Activated CD8-positive, alpha-beta T cell treated with anti-CD3 and anti-CD28 coated beads for 36 hours (primary cell): ENCODE data around the gene FKBP5. TPM values are rescaled to one million over a fixed set of nuclear protein-coding genes. Genes with fewer than 3 reads are reported as not detected.

Experiments
- ATAC-seq: fragments of 200-7000 bp; cut with Tn5 transposase; one replicate; pipeline ENCODE4 v1.10.0; 2021; ENCODE audit warnings: mild to moderate bottlenecking, moderate library complexity
- CTCF ChIA-PET: fragments of 350-600 bp; sonication (Branson Sonifier 250); formaldehyde crosslinking; loops from one replicate; lab custom pipeline; 2021; ENCODE audit warnings: antibody characterized with exemption; lab: Charles Lee
- POLR2A ChIA-PET: fragments of 350-600 bp; sonication (Branson Sonifier 250); formaldehyde crosslinking; loops from one replicate; lab custom pipeline; 2021; ENCODE audit warnings: antibody characterized with exemption; lab: Charles Lee
- DNase-seq: peaks from one replicate; pipeline ENCODE4 v3.0.0-alpha.2; 2020
- H3K27ac Mint-ChIP-seq: one replicate; pipeline ENCODE4 v1.8.0; 2021; ENCODE audit warnings: mild to moderate bottlenecking, mixed read lengths
- H3K27me3 Mint-ChIP-seq: one replicate; pipeline ENCODE4 v1.8.0; 2021; ENCODE audit warnings: mixed read lengths
- H3K36me3 Mint-ChIP-seq: one replicate; pipeline ENCODE4 v1.8.0; 2021; ENCODE audit warnings: low read depth, mixed read lengths
- H3K4me1 Mint-ChIP-seq: one replicate; pipeline ENCODE4 v1.8.0; 2021; ENCODE audit warnings: low read depth, mixed read lengths
- H3K4me3 Mint-ChIP-seq: one replicate; pipeline ENCODE4 v1.8.0; 2021; ENCODE audit warnings: mild to moderate bottlenecking, moderate library complexity, mixed read lengths
- H3K9me3 Mint-ChIP-seq: one replicate; pipeline ENCODE4 v1.8.0; 2021; ENCODE audit warnings: mixed read lengths
- CTCF ChIP-seq: fragments of 200-600 bp; IDR thresholded peaks from one replicate; pipeline ENCODE4 v1.8.0; 2022; ENCODE audit warnings: antibody characterized with exemption, mild to moderate bottlenecking
- intact Hi-C: fragments of 100-400 bp; cut with micrococcal nuclease; formaldehyde crosslinking; loops from one replicate; pipeline ENCODE4 v1.10.0; 2022
- total RNA-seq, 2 experiments: library from RNA; stranded (reverse); gene quantifications; one replicate each; pipeline ENCODE4 v1.2.3, GENCODE V29; 2021

The FKBP5 gene
- total RNA-seq, 2 experiments from 2014 or later = 90.6 to 93.4 TPM

DNA sequence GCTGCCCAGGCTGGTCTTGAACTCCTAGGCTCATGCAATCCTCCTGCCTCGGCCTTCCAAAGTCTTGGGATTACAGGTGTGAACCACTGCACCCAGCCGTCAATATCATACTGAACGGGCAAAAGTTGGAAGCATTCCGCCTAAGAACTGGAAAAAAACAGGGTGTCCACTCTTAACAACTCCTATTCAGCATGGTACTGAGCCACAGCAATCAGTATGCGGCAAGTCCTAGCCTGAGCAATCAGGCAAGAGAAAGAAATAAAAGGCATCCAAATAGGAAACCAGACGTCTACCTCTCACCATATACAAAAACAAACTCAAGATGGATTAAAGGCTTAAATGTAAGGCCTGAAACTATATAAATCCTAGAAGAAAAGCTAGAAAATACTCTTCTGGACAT, 83.1 kb downstream of the FKBP5 start:
- intact Hi-C loops = no loop called here
- Mint-ChIP-seq H3K36me3 (peaks cover 46% of the 10 kb centered on the region), H3K27ac (peak overlapping the region; percentile 3)

GRCh38 chr6:35603326-35604202, 85.2 kb downstream of the FKBP5 start:
- no peak for ATAC-seq
- POLR2A ChIA-PET = interaction anchor here (0.7 to 1.0 kb wide), 3 partner anchors 41 to 69 kb away, joined by 3 read pairs; no protein-coding TSS in a partner anchor
- intact Hi-C loops = loop anchor here (5.0 kb wide), 1 partner anchor 64 kb away; no protein-coding TSS in a partner anchor
- Mint-ChIP-seq H3K36me3 (peaks cover 38% of the 10 kb centered on the region), H3K9me3 (peaks cover 7% of the 10 kb centered on the region), H3K27ac (peak overlapping the region; percentile 70), H3K27me3 (no peaks in the 10 kb centered on the region), H3K4me3 (no peak overlapping the region), H3K4me1 (peaks cover 69% of the 10 kb centered on the region)
- CTCF ChIA-PET = interaction anchor here (0.7 to 17.4 kb wide), 13 partner anchors 7 to 352 kb away, joined by 3 to 236 read pairs (median 7); partner anchors contain the start of gene ARMC12
- no peak for TF ChIP-seq CTCF
- DNase-seq = no peak

More for the DNA sequence above, 83.1 kb downstream of the FKBP5 start:
- H3K27me3 Mint-ChIP-seq = no peaks in the 10 kb centered on the region
- H3K4me1 Mint-ChIP-seq = peaks cover 66% of the 10 kb centered on the region
- DNase-seq (no peak), ATAC-seq (no peak)
- H3K4me3 Mint-ChIP-seq = no peak overlapping the region
- ChIA-PET POLR2A (interaction anchor here (1.2 to 1.4 kb wide), 2 partner anchors 14 to 120 kb away, joined by 3 to 4 read pairs; no protein-coding TSS in a partner anchor), CTCF (interaction anchor here (1.0 to 5.5 kb wide), 5 partner anchors 12 to 131 kb away, joined by 4 to 18 read pairs (median 6); partner anchors contain the start of gene ARMC12)
- peaks cover 7% of the 10 kb centered on the region for H3K9me3 Mint-ChIP-seq
- TF ChIP-seq CTCF = no peak

DNA sequence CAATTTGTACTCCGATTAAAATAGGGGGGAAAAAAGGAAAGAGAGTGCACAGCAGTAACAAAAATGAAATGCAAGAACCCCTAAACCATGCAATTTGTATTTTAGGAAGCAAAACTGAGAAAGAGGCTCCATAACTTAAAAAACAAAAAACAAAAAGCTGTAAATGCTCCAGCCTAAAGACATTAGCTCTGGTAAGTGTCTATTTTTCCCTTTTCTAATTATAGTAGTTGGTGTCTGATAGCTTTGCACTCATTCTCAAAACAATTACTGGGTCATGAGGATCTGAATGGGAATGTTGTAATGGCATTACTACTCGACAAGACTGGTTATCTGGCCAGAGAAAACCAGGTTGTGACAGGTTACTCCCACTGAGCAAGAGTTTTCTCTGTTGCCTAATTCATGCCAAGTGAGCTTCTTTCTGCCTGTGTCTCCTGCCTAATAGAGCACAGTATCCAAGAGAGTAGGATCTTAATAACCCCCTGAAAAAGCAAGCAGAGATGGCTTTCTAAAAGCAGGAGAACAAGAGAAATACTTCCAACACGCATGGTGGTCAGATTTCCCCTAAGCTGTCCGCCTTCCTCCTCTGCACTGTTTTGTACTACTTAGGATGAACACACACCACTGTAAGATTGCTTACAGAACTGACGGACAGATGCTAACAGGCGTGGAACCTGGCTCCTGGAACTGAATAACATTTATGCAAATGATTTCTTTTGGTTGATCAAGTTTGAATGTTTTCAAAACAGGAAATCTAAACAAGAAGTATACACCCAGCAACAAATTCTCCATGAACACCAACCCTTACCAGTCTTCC, 86.4 kb downstream of the FKBP5 start:
- POLR2A ChIA-PET = interaction anchor here (1.0 to 2.1 kb wide), 6 partner anchors 11 to 131 kb away, joined by 3 to 13 read pairs (median 4); no protein-coding TSS in a partner anchor
- intact Hi-C loops = loop anchor here (5.0 kb wide), 1 partner anchor 65 kb away; no protein-coding TSS in a partner anchor
- H3K27ac Mint-ChIP-seq = peak overlapping the region; percentile 70
- peaks cover 65% of the 10 kb centered on the region for H3K4me1 Mint-ChIP-seq
- TF ChIP-seq CTCF = no peak
- peaks cover 26% of the 10 kb centered on the region for H3K36me3 Mint-ChIP-seq
- peak overlapping the region; percentile 60 for H3K4me3 Mint-ChIP-seq
- no peaks in the 10 kb centered on the region for H3K27me3 Mint-ChIP-seq
- ATAC-seq (no peak), DNase-seq (no peak)
- CTCF ChIA-PET = interaction anchor here (1.3 to 17.4 kb wide), 16 partner anchors 9 to 353 kb away, joined by 3 to 236 read pairs (median 7); partner anchors contain the start of gene ARMC12
- H3K9me3 Mint-ChIP-seq = peaks cover 4% of the 10 kb centered on the region

DNA sequence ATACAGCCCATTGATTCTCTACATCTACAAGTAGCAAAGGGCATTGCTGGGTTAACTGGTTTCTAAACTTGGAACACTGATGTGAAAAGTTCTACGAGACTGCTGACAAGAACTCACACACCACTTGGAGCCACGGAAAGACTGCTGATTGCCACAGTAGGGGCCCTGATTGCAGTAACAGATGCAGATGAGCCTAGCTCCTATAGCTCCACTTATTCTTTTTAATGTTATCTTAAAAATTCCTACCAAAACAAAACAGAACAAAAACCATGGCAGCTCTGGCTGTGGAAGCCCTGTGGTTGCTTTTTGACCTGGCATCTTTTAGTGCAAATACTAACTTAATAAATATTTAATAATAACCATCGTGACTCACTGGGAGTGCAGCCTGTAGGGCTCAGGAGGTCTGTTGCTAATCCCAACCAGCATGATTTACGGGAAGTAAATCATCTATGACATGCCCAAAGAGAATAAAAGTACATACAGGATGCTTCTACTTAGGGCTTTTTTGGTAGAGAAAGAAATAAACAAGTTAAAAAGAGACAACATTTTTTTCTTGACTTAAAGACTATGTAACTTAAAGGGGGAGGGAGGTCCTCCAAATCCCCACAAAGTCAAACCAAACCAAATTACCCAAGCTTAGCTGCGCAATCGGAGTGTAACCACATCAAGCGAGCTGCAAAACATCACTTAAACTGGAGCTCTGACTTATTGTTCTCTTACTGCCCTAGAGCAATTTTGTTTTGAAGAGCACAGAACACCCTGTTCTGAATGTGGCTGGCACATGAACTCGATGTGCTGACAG, 87.2 kb downstream of the FKBP5 start:
- DNase-seq (peak; percentile 76), ATAC-seq (peak; percentile 71)
- H3K4me1 Mint-ChIP-seq = peaks cover 70% of the 10 kb centered on the region
- POLR2A ChIA-PET = interaction anchor here (1.0 to 2.1 kb wide), 6 partner anchors 10 to 329 kb away, joined by 3 to 13 read pairs (median 4); no protein-coding TSS in a partner anchor
- intact Hi-C loops = loop anchor here (5.0 kb wide), 1 partner anchor 66 kb away; no protein-coding TSS in a partner anchor
- CTCF ChIA-PET = interaction anchor here (1.1 to 17.4 kb wide), 14 partner anchors 10 to 354 kb away, joined by 4 to 236 read pairs (median 7); partner anchors contain the start of gene ARMC12
- TF ChIP-seq CTCF = no peak
- peak overlapping the region; percentile 70 for H3K27ac Mint-ChIP-seq
- no peaks in the 10 kb centered on the region for H3K27me3 Mint-ChIP-seq
- H3K9me3 Mint-ChIP-seq = peaks cover 2% of the 10 kb centered on the region
- peaks cover 33% of the 10 kb centered on the region for H3K36me3 Mint-ChIP-seq
- peak overlapping the region; percentile 60 for H3K4me3 Mint-ChIP-seq
